A673 (cell line): ENCODE data around the gene ELL. TPM values are rescaled to one million over a fixed set of nuclear protein-coding genes. Genes with fewer than 3 reads are reported as not detected.

Experiments
- BruUV-seq: library from RNA; stranded (reverse); fragments of 400-500 nt; replicated peaks from 2 replicates; lab custom pipeline; 2021; lab: Mats Ljungman, UMichigan
- CTCF ChIA-PET: fragments of 300-600 bp; sonication (Branson Sonifier 250); formaldehyde crosslinking; loops from one replicate; lab custom pipeline; 2022; ENCODE audit warnings: antibody characterized with exemption; lab: Charles Lee
- POLR2A ChIA-PET: fragments of 300-600 bp; sonication (Branson Sonifier 250); formaldehyde crosslinking; loops from one replicate; lab custom pipeline; 2022; ENCODE audit warnings: antibody characterized with exemption; ENCODE audit not compliant: low non-redundant PET; lab: Charles Lee
- DNase-seq: peaks from one replicate; pipeline ENCODE4 v3.0.0-alpha.2; 2015; ENCODE audit warnings: low spot score
- H3K27ac ChIP-seq: fragments of 200-600 bp; sonication (generic); 2 replicates; pipeline ENCODE4 v1.5.1; 2016; ENCODE audit warnings: mixed run types, low read depth, mild to moderate bottlenecking, mixed read lengths, antibody characterized with exemption, low read length; ENCODE audit not compliant: poor library complexity, severe bottlenecking
- H3K27me3 ChIP-seq: fragments of 200-600 bp; sonication (generic); replicated peaks from 2 replicates; pipeline ENCODE4 v1.6.1; 2017; ENCODE audit warnings: mixed run types, low read depth, mild to moderate bottlenecking, mixed read lengths, antibody characterized with exemption, low read length; ENCODE audit not compliant: insufficient read depth, poor library complexity
- H3K36me3 ChIP-seq: fragments of 200-600 bp; sonication (generic); 2 replicates; pipeline ENCODE4 v1.6.1; 2016; ENCODE audit warnings: mixed run types, mild to moderate bottlenecking, mixed read lengths, antibody characterized with exemption, low read length; ENCODE audit not compliant: insufficient read depth, poor library complexity, severe bottlenecking
- H3K4me1 ChIP-seq: fragments of 200-600 bp; sonication (generic); 2 replicates; pipeline ENCODE4 v1.6.1; 2017; ENCODE audit warnings: mixed run types, mild to moderate bottlenecking, mixed read lengths, antibody characterized with exemption, low read length; ENCODE audit not compliant: insufficient read depth, poor library complexity, severe bottlenecking
- H3K4me3 ChIP-seq: fragments of 200-600 bp; sonication (generic); 2 replicates; pipeline ENCODE4 v1.5.1; 2016; ENCODE audit warnings: low read depth, mixed run types, mild to moderate bottlenecking, mixed read lengths, low read length; ENCODE audit not compliant: poor library complexity, severe bottlenecking
- H3K9me3 ChIP-seq: fragments of 200-600 bp; sonication (generic); 2 replicates; pipeline ENCODE4 v1.6.1; 2016; ENCODE audit warnings: mixed run types, low read depth, mild to moderate bottlenecking, mixed read lengths, antibody characterized with exemption, low read length; ENCODE audit not compliant: poor library complexity, severe bottlenecking
- CTCF ChIP-seq: fragments of 300-800, 200-600 bp; sonication (generic); conservative IDR thresholded peaks from 2 replicates; pipeline ENCODE4 v1.5.1; 2017; ENCODE audit warnings: low read depth, mild to moderate bottlenecking, antibody characterized with exemption, low read length, moderate library complexity, mixed read lengths
- EZH2 ChIP-seq: fragments of 200-600 bp; sonication (generic); IDR thresholded peaks from 2 replicates; pipeline ENCODE4 v1.6.1; 2017; ENCODE audit warnings: borderline replicate concordance, low read depth, mild to moderate bottlenecking, mixed read lengths, antibody characterized with exemption, low read length; ENCODE audit not compliant: poor library complexity, severe bottlenecking
- intact Hi-C: fragments of 100-400 bp; cut with micrococcal nuclease; formaldehyde crosslinking; loops from one replicate; pipeline ENCODE4 v1.10.0; 2022; ENCODE audit not compliant: unreplicated experiment
- total RNA-seq: library from RNA; stranded (reverse); gene quantifications from 2 replicates; pipeline ENCODE4 v1.2.3, GENCODE V29; 2021

The ELL gene
- total RNA-seq, 1 experiment from 2014 or later = 16.4 TPM

GRCh38 chr19:18445262-18445948, 76.5 kb downstream of the ELL start:
- intact Hi-C loops = no loop called here
- TF ChIP-seq EZH2 = no peak
- no peak for TF ChIP-seq CTCF
- CTCF ChIA-PET = interaction anchor here (0.5 kb wide), 1 partner anchor 8 kb away, joined by 6 read pairs; no protein-coding TSS in a partner anchor
- Histone ChIP-seq H3K9me3 (no peaks in the 10 kb centered on the region), H3K27ac (no peak overlapping the region), H3K4me1 (no peaks in the 10 kb centered on the region), H3K36me3 (peaks cover 20% of the 10 kb centered on the region), H3K27me3 (no peaks in the 10 kb centered on the region), H3K4me3 (no peak overlapping the region)
- no peak for DNase-seq
- POLR2A ChIA-PET = interaction anchor here (0.6 kb wide), 1 partner anchor 16 kb away, joined by 3 read pairs; no protein-coding TSS in a partner anchor
- no TSS peak for BruUV-seq

- peaks cover 14% of the 10 kb centered on the region for H3K36me3 ChIP-seq
- no peak overlapping the region for H3K4me3 ChIP-seq
- H3K27me3 ChIP-seq = no peaks in the 10 kb centered on the region
- POLR2A ChIA-PET = no interaction called here
- intact Hi-C loops = no loop called here
- CTCF ChIA-PET = no interaction called here
- no peak for DNase-seq
- no peak overlapping the region for H3K27ac ChIP-seq
- no TSS peak for BruUV-seq
- TF ChIP-seq CTCF (no peak), EZH2 (no peak)
- no peaks in the 10 kb centered on the region for H3K9me3 ChIP-seq
- peaks cover 4% of the 10 kb centered on the region for H3K4me1 ChIP-seq
These were observed 77.4 kb downstream of the ELL start for GRCh38 chr19:18444513-18444912.

GRCh38 chr19:18443831-18444230, 78.0 kb downstream of the ELL start:
- no TSS peak for BruUV-seq
- intact Hi-C loops = no loop called here
- Histone ChIP-seq H3K9me3 (no peaks in the 10 kb centered on the region), H3K4me3 (no peak overlapping the region), H3K27ac (no peak overlapping the region), H3K27me3 (no peaks in the 10 kb centered on the region), H3K36me3 (peaks cover 9% of the 10 kb centered on the region), H3K4me1 (peaks cover 8% of the 10 kb centered on the region)
- TF ChIP-seq EZH2 (no peak), CTCF (no peak)
- no peak for DNase-seq
- CTCF ChIA-PET = no interaction called here
- POLR2A ChIA-PET = no interaction called here
